CD14-positive monocyte (primary cell): ENCODE data around the gene C22orf15. TPM values are rescaled to one million over a fixed set of nuclear protein-coding genes. Genes with fewer than 3 reads are reported as not detected.

Source experiments
- DNase-seq, 3 donors: peaks; one replicate each; pipeline ENCODE4 v3.0.0-alpha.2; 2011 to 2022
- H2AFZ ChIP-seq: 2 replicates; pipeline ENCODE4 v1.6.0; 2012; ENCODE audit warnings: mild to moderate bottlenecking, low read depth, low read length, inconsistent platforms; ENCODE audit not compliant: insufficient read depth, poor library complexity, severe bottlenecking
- H3K27ac ChIP-seq, 2 donors: 1 replicate in 1 of 2; 2 replicates in 1 of 2; pipeline ENCODE4 v1.5.1; 2012 to 2013; ENCODE audit warnings: low read length in 2 of 2, control low read depth in 1 of 2, inconsistent platforms in 1 of 2, low read depth in 1 of 2, mild to moderate bottlenecking in 1 of 2
- H3K27me3 ChIP-seq, 2 donors: one replicate each; pipeline versions ENCODE4 v1.6.0 to v1.6.1; 2011 to 2013; ENCODE audit warnings: low read length in 2 of 2; ENCODE audit not compliant: control insufficient read depth in 2 of 2, insufficient read depth in 2 of 2
- H3K36me3 ChIP-seq, 2 donors: replicated peaks in 1 of 2; 1 replicate in 1 of 2; 2 replicates in 1 of 2; pipeline versions ENCODE4 v1.5.1 to v1.6.1; 2012 to 2013; ENCODE audit warnings: low read length in 2 of 2, control low read depth in 1 of 2, inconsistent platforms in 1 of 2, mild to moderate bottlenecking in 1 of 2; ENCODE audit not compliant: insufficient read depth in 2 of 2, control insufficient read depth in 1 of 2
- H3K4me1 ChIP-seq, 2 donors: 1 replicate in 1 of 2; 2 replicates in 1 of 2; pipeline versions ENCODE4 v1.5.1 to v1.6.1; 2012 to 2013; ENCODE audit warnings: low read length in 2 of 2, control low read depth in 1 of 2, inconsistent platforms in 1 of 2, mild to moderate bottlenecking in 1 of 2, moderate library complexity in 1 of 2; ENCODE audit not compliant: insufficient read depth in 2 of 2, control insufficient read depth in 1 of 2
- H3K4me2 ChIP-seq: replicated peaks from 2 replicates; pipeline ENCODE3; 2012; ENCODE audit warnings: low read length, moderate library complexity, mild to moderate bottlenecking; ENCODE audit not compliant: poor library complexity, severe bottlenecking; ENCODE audit errors: extremely low read depth
- H3K4me3 ChIP-seq, 3 experiments: fragments of 200-600 bp in 1 of 3; sonication (generic) in 1 of 3; replicated peaks in 1 of 3; 1 replicate in 2 of 3; 2 replicates in 1 of 3; pipeline ENCODE4 v1.5.1; 2011 to 2013; ENCODE audit warnings: low read length in 3 of 3, mild to moderate bottlenecking in 3 of 3, control low read depth in 2 of 3, low read depth in 2 of 3, inconsistent platforms in 1 of 3, moderate library complexity in 1 of 3
- H3K79me2 ChIP-seq: 2 replicates; pipeline ENCODE4 v1.6.0; 2012; ENCODE audit warnings: mild to moderate bottlenecking, control low read depth, inconsistent platforms, low read length, moderate library complexity; ENCODE audit not compliant: insufficient read depth
- H3K9ac ChIP-seq: 2 replicates; pipeline ENCODE4 v1.6.0; 2017; ENCODE audit warnings: low read length, mild to moderate bottlenecking; ENCODE audit not compliant: insufficient read depth, poor library complexity, severe bottlenecking
- H3K9me3 ChIP-seq, 2 donors: replicated peaks in 1 of 2; 1 replicate in 1 of 2; 2 replicates in 1 of 2; pipeline versions ENCODE4 v1.5.1 to v1.6.1; 2012 to 2013; ENCODE audit warnings: low read length in 2 of 2, control low read depth in 1 of 2; ENCODE audit not compliant: control insufficient read depth in 1 of 2, insufficient read depth in 1 of 2
- H4K20me1 ChIP-seq: 2 replicates; pipeline ENCODE4 v1.6.0; 2012; ENCODE audit warnings: mild to moderate bottlenecking, low read length, control low read depth, moderate library complexity; ENCODE audit not compliant: insufficient read depth
- H3K27ac Mint-ChIP-seq, 7 donors: one replicate each; pipeline ENCODE4 v1.8.0; 2020; ENCODE audit warnings: mild to moderate bottlenecking in 7 of 7, mixed read lengths in 7 of 7, moderate library complexity in 6 of 7, inconsistent platforms in 2 of 7
- H3K27me3 Mint-ChIP-seq, 3 donors: one replicate each; pipeline ENCODE4 v1.8.0; 2021 to 2022; ENCODE audit warnings: low read depth in 3 of 3, mild to moderate bottlenecking in 3 of 3, mixed read lengths in 3 of 3, moderate library complexity in 3 of 3, inconsistent platforms in 1 of 3
- H3K36me3 Mint-ChIP-seq, 2 donors: one replicate each; pipeline ENCODE4 v1.8.0; 2020; ENCODE audit warnings: mixed read lengths in 2 of 2, inconsistent platforms in 1 of 2, mild to moderate bottlenecking in 1 of 2
- H3K4me1 Mint-ChIP-seq: one replicate; pipeline ENCODE4 v1.8.0; 2020; ENCODE audit warnings: mild to moderate bottlenecking, mixed read lengths
- H3K4me3 Mint-ChIP-seq, 2 donors: one replicate each; pipeline ENCODE4 v1.8.0; 2020; ENCODE audit warnings: mild to moderate bottlenecking in 2 of 2, mixed read lengths in 2 of 2, moderate library complexity in 1 of 2
- H3K9me3 Mint-ChIP-seq, 7 donors: one replicate each; pipeline ENCODE4 v1.8.0; 2020 to 2022; ENCODE audit warnings: mixed read lengths in 7 of 7, mild to moderate bottlenecking in 6 of 7, moderate library complexity in 6 of 7, inconsistent platforms in 2 of 7
- WGBS: methylation state at CpG from one replicate; pipeline ENCODE4 v1.1.5; 2013; ENCODE audit warnings: missing lambda C conversion rate; ENCODE audit not compliant: insufficient coverage; 5-methylcytosine and 5-hydroxymethylcytosine counted together
- intact Hi-C, 2 donors: fragments of 100-400 bp; cut with micrococcal nuclease; formaldehyde crosslinking; loops; one replicate each; pipeline versions ENCODE4 v1.15.0 to v1.15.1; 2023
- polyA plus RNA-seq, 3 donors: library from polyadenylated mRNA; depleted of rRNA in 1 of 3; unstranded in 2 of 3; stranded (reverse) in 1 of 3; fragments of 300-500 nt in 2 of 3; fragments of >200 nt in 1 of 3; fragmentation: Illumina TruSeq in 2 of 3; gene quantifications; 1 replicate in 2 of 3; 2 replicates in 1 of 3; pipeline ENCODE4 v1.2.3, GENCODE V29; 2012 to 2021
- TF ChIP-seq, protein P1 (sequence below): fragments of 200-600 bp; IDR thresholded peaks from one replicate; pipeline ENCODE4 v1.8.0; 2022; ENCODE audit warnings: antibody characterized with exemption, mild to moderate bottlenecking

Gene C22orf15
- polyA plus RNA-seq, 3 donors = 0.29 TPM; not detected in 2

- no peaks in the 10 kb centered on the region for H3K9me3 ChIP-seq
- no peak overlapping the region for H3K9ac ChIP-seq
- WGBS = 100% methylated on average over 1 of the region's 4 CpGs
- H3K9me3 Mint-ChIP-seq = no peaks in the 10 kb centered on the region
- H4K20me1 ChIP-seq = peaks cover 54% of the 10 kb centered on the region
- intact Hi-C loops = loop anchor here (5.0 kb wide), 2 partner anchors 123 to 223 kb away; partner anchors contain the start of gene CABIN1 (in 1 of the 2)
- H3K4me1 Mint-ChIP-seq = peaks cover 15% of the 10 kb centered on the region
- peak overlapping the region in 1 of 2 donors; percentile 48 for H3K27ac ChIP-seq
- H3K27ac Mint-ChIP-seq = peak overlapping the region in 2 of 7 donors; percentile 38 to 64
- no peak overlapping the region for H3K4me3 ChIP-seq
- H2AFZ ChIP-seq = no peak overlapping the region
- H3K79me2 ChIP-seq = peaks cover 51% of the 10 kb centered on the region
- H3K36me3 Mint-ChIP-seq = peaks cover 19 to 37% of the 10 kb centered on the region in 2 donors
- H3K4me2 ChIP-seq = no peak overlapping the region
- H3K27me3 ChIP-seq = no peaks in the 10 kb centered on the region
- DNase-seq = no peak
- H3K4me3 Mint-ChIP-seq = no peak overlapping the region
- TF ChIP-seq, protein P1, sequence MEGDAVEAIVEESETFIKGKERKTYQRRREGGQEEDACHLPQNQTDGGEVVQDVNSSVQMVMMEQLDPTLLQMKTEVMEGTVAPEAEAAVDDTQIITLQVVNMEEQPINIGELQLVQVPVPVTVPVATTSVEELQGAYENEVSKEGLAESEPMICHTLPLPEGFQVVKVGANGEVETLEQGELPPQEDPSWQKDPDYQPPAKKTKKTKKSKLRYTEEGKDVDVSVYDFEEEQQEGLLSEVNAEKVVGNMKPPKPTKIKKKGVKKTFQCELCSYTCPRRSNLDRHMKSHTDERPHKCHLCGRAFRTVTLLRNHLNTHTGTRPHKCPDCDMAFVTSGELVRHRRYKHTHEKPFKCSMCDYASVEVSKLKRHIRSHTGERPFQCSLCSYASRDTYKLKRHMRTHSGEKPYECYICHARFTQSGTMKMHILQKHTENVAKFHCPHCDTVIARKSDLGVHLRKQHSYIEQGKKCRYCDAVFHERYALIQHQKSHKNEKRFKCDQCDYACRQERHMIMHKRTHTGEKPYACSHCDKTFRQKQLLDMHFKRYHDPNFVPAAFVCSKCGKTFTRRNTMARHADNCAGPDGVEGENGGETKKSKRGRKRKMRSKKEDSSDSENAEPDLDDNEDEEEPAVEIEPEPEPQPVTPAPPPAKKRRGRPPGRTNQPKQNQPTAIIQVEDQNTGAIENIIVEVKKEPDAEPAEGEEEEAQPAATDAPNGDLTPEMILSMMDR = no peak
- peaks cover 14 to 19% of the 10 kb centered on the region in 2 donors for H3K4me1 ChIP-seq
- H3K27me3 Mint-ChIP-seq = peaks cover 0 to 3% (median 1%) of the 10 kb centered on the region in 3 donors
- peaks cover 22 to 44% of the 10 kb centered on the region in 2 donors for H3K36me3 ChIP-seq
Observed at GRCh38 chr22:23789121-23789520, 26.3 kb downstream of the C22orf15 start.

DNA sequence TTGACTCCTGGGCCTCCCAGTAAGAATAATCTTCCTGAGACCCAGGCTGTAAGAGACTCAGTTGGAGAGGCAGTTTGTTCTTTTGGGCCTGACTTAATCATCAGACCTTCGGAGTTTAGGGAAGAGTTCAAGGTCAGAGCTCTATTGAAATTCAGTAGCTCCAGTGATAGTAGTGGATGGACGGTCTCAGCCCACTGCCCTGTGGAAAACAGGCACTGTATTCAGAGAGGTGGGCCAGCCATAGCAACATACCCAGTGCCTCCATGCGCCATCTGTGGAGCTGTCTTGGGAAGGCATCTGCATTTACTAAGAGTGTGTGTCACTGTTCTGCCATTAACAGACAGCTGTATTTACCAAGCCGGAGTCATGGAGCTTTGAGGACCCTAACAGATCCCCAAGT, 26.8 kb downstream of the C22orf15 start:
- Histone ChIP-seq H3K27ac (peak overlapping the region in 1 of 2 donors; percentile 48), H3K79me2 (peaks cover 51% of the 10 kb centered on the region), H3K4me2 (no peak overlapping the region), H3K9me3 (no peaks in the 10 kb centered on the region), H3K9ac (no peak overlapping the region), H3K27me3 (no peaks in the 10 kb centered on the region), H2AFZ (no peak overlapping the region), H4K20me1 (peaks cover 54% of the 10 kb centered on the region), H3K4me1 (peaks cover 14 to 19% of the 10 kb centered on the region in 2 donors), H3K36me3 (peaks cover 27 to 49% of the 10 kb centered on the region in 2 donors), H3K4me3 (no peak overlapping the region)
- Mint-ChIP-seq H3K27ac (peak overlapping the region in 3 of 7 donors; percentile 13 to 65 (median 64)), H3K9me3 (no peaks in the 10 kb centered on the region), H3K36me3 (peaks cover 25 to 42% of the 10 kb centered on the region in 2 donors), H3K4me1 (peaks cover 15% of the 10 kb centered on the region), H3K4me3 (no peak overlapping the region), H3K27me3 (peaks cover 0 to under 1% (median 0%) of the 10 kb centered on the region in 3 donors)
- no peak for DNase-seq
- intact Hi-C loops = loop anchor here (5.0 kb wide), 2 partner anchors 123 to 223 kb away; partner anchors contain the start of gene CABIN1 (in 1 of the 2)
- WGBS = 94% methylated on average over 2 of the region's 4 CpGs
- TF ChIP-seq, protein P1 = no peak
